GM21390 (cell line): ENCODE measurements around the gene KIF21A.

Experiments used
- ATAC-seq: cut with Tn5 transposase; IDR thresholded peaks from one replicate; pipeline ENCODE4 v1.9.1; 2021; ENCODE audit not compliant: unreplicated experiment

KIF21A gene

GRCh38 chr12:39440101-39440500 is 2.8 kb downstream of the KIF21A start:
- ATAC-seq: no peak

- no peak for ATAC-seq
Observed at GRCh38 chr12:39435531-39435930, 7.4 kb downstream of the KIF21A start.

GRCh38 chr12:39431797-39432196 is 11.1 kb downstream of the KIF21A start:
- no peak for ATAC-seq

- ATAC-seq: no peak
Observed at GRCh38 chr12:39431002-39431796, 11.7 kb downstream of the KIF21A start.

- no peak for ATAC-seq
Observed at GRCh38 chr12:39429809-39430208, 13.1 kb downstream of the KIF21A start.

- ATAC-seq: no peak
Observed at GRCh38 chr12:39427360-39427808, 15.5 kb downstream of the KIF21A start.

- no peak for ATAC-seq
Observed at GRCh38 chr12:39426636-39427240, 16.2 kb downstream of the KIF21A start.

GRCh38 chr12:39420043-39420442 is 22.9 kb downstream of the KIF21A start:
- ATAC-seq: no peak

- no peak for ATAC-seq
Observed at GRCh38 chr12:39419471-39419870, 23.4 kb downstream of the KIF21A start.

- ATAC-seq: no peak
Observed at GRCh38 chr12:39417916-39418315, 25.0 kb downstream of the KIF21A start.

- no peak for ATAC-seq
Observed at GRCh38 chr12:39413836-39414771, 28.8 kb downstream of the KIF21A start.

- ATAC-seq: no peak
Observed at GRCh38 chr12:39412210-39412609, 30.7 kb downstream of the KIF21A start.

- no peak for ATAC-seq
Observed at GRCh38 chr12:39406262-39406661, 36.7 kb downstream of the KIF21A start.

- no peak for ATAC-seq
Observed at GRCh38 chr12:39405580-39405979, 37.3 kb downstream of the KIF21A start.

- ATAC-seq: no peak
Observed at GRCh38 chr12:39404000-39404399, 38.9 kb downstream of the KIF21A start.

- ATAC-seq: no peak
Observed at GRCh38 chr12:39403376-39403775, 39.5 kb downstream of the KIF21A start.

- ATAC-seq: no peak
Observed at GRCh38 chr12:39402922-39403321, 40.0 kb downstream of the KIF21A start.

- no peak for ATAC-seq
Observed at GRCh38 chr12:39401459-39401858, 41.5 kb downstream of the KIF21A start.

GRCh38 chr12:39395866-39396265 is 47.1 kb downstream of the KIF21A start:
- no peak for ATAC-seq

GRCh38 chr12:39393890-39394289 is 49.0 kb downstream of the KIF21A start:
- no peak for ATAC-seq

- no peak for ATAC-seq
Observed at GRCh38 chr12:39393179-39393578, 49.7 kb downstream of the KIF21A start.
